HEK293T (cell line): ENCODE results near the gene PIEZO1.

Source experiments
- ARNT ChIP-seq: fragments of 450-650 bp; IDR thresholded peaks from 2 replicates; pipeline ENCODE4 v1.6.1; 2017; ENCODE audit warnings: mild to moderate bottlenecking
- FOXA1 ChIP-seq: fragments of 450-650 bp; IDR thresholded peaks from 2 replicates; pipeline ENCODE4 v1.6.1; 2016; ENCODE audit warnings: mild to moderate bottlenecking
- FOXM1 ChIP-seq: fragments of 450-650 bp; IDR thresholded peaks from 2 replicates; pipeline ENCODE4 v1.6.1; 2017; ENCODE audit warnings: mild to moderate bottlenecking, borderline replicate concordance
- ZNF384 ChIP-seq: fragments of 450-650 bp; IDR thresholded peaks from 2 replicates; pipeline ENCODE4 v1.6.1; 2016

- TF ChIP-seq FOXA1 (no peak), ZNF384 (no peak), ARNT (no peak), FOXM1 (no peak)
Measured at GRCh38 chr16:88775825-88776224, 9.2 kb downstream of the PIEZO1 start.
